Natural killer cell (primary cell): Measurements from ENCODE around the gene SELENOF. TPM values are rescaled to one million over a fixed set of nuclear protein-coding genes. Genes with fewer than 3 reads are reported as not detected.

ENCODE experiments used
- ATAC-seq, 3 donors: fragments of 150-1000 bp in 2 of 3; fragments of 200-7000 bp in 1 of 3; cut with Tn5 transposase; 1 replicate in 1 of 3; 2 replicates in 2 of 3; pipeline ENCODE4 v1.10.0; 2021; ENCODE audit warnings: mild to moderate bottlenecking in 2 of 3, moderate library complexity in 2 of 3
- DNase-seq, 2 donors: peaks; one replicate each; pipeline versions ENCODE4 v3.0.0 to v3.0.0-alpha.2; 2013 to 2021; ENCODE audit warnings: mixed read lengths in 1 of 2
- H3K27ac ChIP-seq: one replicate; pipeline ENCODE4 v1.5.1; 2013; ENCODE audit warnings: mild to moderate bottlenecking, low read length
- H3K27me3 ChIP-seq: one replicate; pipeline ENCODE4 v1.6.1; 2013; ENCODE audit warnings: low read length; ENCODE audit not compliant: control insufficient read depth, insufficient read depth
- H3K36me3 ChIP-seq: one replicate; pipeline ENCODE4 v1.6.1; 2013; ENCODE audit warnings: low read length; ENCODE audit not compliant: control insufficient read depth, insufficient read depth
- H3K4me1 ChIP-seq: one replicate; pipeline ENCODE4 v1.6.1; 2013; ENCODE audit warnings: low read length; ENCODE audit not compliant: control insufficient read depth, insufficient read depth
- H3K4me3 ChIP-seq: one replicate; pipeline ENCODE4 v1.5.1; 2013; ENCODE audit warnings: low read length
- H3K9me3 ChIP-seq: one replicate; pipeline ENCODE4 v1.6.1; 2013; ENCODE audit warnings: low read length; ENCODE audit not compliant: control insufficient read depth, insufficient read depth
- H3K27ac Mint-ChIP-seq, 2 donors: one replicate each; pipeline ENCODE4 v1.8.0; 2022; ENCODE audit warnings: mild to moderate bottlenecking in 2 of 2, mixed read lengths in 2 of 2, moderate library complexity in 1 of 2
- H3K27me3 Mint-ChIP-seq, 2 donors: one replicate each; pipeline ENCODE4 v1.8.0; 2022; ENCODE audit warnings: low read depth in 2 of 2, mixed read lengths in 2 of 2
- H3K36me3 Mint-ChIP-seq: one replicate; pipeline ENCODE4 v1.8.0; 2022; ENCODE audit warnings: mixed read lengths
- H3K4me1 Mint-ChIP-seq, 2 donors: one replicate each; pipeline ENCODE4 v1.8.0; 2022; ENCODE audit warnings: mixed read lengths in 2 of 2
- H3K4me3 Mint-ChIP-seq: one replicate; pipeline ENCODE4 v1.8.0; 2022; ENCODE audit warnings: mild to moderate bottlenecking, moderate library complexity, mixed read lengths
- H3K9me3 Mint-ChIP-seq, 2 donors: one replicate each; pipeline ENCODE4 v1.8.0; 2022; ENCODE audit warnings: mixed read lengths in 2 of 2
- WGBS: methylation state at CpG from one replicate; pipeline ENCODE4 v1.1.7; 2013; ENCODE audit warnings: missing lambda C conversion rate; ENCODE audit not compliant: insufficient coverage; 5-methylcytosine and 5-hydroxymethylcytosine counted together
- intact Hi-C: fragments of 100-400 bp; cut with micrococcal nuclease; formaldehyde crosslinking; loops from one replicate; pipeline ENCODE4 v1.14.2; 2022
- total RNA-seq, 4 donors: library from RNA; stranded (reverse); fragments of 120-200 nt in 1 of 4; gene quantifications; one replicate each; pipeline versions ENCODE4 v1.2.3 to v1.2.4, GENCODE V29; 2013 to 2022
- TF ChIP-seq, protein P1 (sequence below): fragments of 200-600 bp; IDR thresholded peaks from one replicate; pipeline ENCODE4 v1.8.0; 2022; ENCODE audit warnings: antibody characterized with exemption

Gene SELENOF
- total RNA-seq, 3 donors from 2014 or later (not counting 1 experiment from before 2014, with no cell fraction given): 124 to 163 (median 137) TPM

- intact Hi-C loops: no loop called here
- TF ChIP-seq, protein P1, sequence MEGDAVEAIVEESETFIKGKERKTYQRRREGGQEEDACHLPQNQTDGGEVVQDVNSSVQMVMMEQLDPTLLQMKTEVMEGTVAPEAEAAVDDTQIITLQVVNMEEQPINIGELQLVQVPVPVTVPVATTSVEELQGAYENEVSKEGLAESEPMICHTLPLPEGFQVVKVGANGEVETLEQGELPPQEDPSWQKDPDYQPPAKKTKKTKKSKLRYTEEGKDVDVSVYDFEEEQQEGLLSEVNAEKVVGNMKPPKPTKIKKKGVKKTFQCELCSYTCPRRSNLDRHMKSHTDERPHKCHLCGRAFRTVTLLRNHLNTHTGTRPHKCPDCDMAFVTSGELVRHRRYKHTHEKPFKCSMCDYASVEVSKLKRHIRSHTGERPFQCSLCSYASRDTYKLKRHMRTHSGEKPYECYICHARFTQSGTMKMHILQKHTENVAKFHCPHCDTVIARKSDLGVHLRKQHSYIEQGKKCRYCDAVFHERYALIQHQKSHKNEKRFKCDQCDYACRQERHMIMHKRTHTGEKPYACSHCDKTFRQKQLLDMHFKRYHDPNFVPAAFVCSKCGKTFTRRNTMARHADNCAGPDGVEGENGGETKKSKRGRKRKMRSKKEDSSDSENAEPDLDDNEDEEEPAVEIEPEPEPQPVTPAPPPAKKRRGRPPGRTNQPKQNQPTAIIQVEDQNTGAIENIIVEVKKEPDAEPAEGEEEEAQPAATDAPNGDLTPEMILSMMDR: no peak
- no peak overlapping the region for H3K4me3 ChIP-seq
- WGBS: 97% methylated on average over 5 of the region's 5 CpGs
- no peaks in the 10 kb centered on the region for H3K36me3 ChIP-seq
- no peaks in the 10 kb centered on the region for H3K9me3 ChIP-seq
- Mint-ChIP-seq H3K27ac (no peak overlapping the region), H3K9me3 (no peaks in the 10 kb centered on the region), H3K27me3 (no peaks in the 10 kb centered on the region), H3K4me1 (peaks cover 13 to 20% of the 10 kb centered on the region in 2 donors), H3K36me3 (no peaks in the 10 kb centered on the region), H3K4me3 (no peak overlapping the region)
- no peak overlapping the region for H3K27ac ChIP-seq
- ATAC-seq (no peak), DNase-seq (no peak)
- no peaks in the 10 kb centered on the region for H3K27me3 ChIP-seq
- no peaks in the 10 kb centered on the region for H3K4me1 ChIP-seq
Measured at GRCh38 chr1:86948212-86948611, 34.3 kb upstream of the SELENOF start.

GRCh38 chr1:86942743-86943142 lies 28.8 kb upstream of the SELENOF start:
- Mint-ChIP-seq H3K27ac (no peak overlapping the region), H3K4me1 (peaks cover 0 to 20% of the 10 kb centered on the region in 2 donors), H3K27me3 (no peaks in the 10 kb centered on the region), H3K9me3 (no peaks in the 10 kb centered on the region), H3K4me3 (no peak overlapping the region), H3K36me3 (no peaks in the 10 kb centered on the region)
- no peaks in the 10 kb centered on the region for H3K27me3 ChIP-seq
- no peaks in the 10 kb centered on the region for H3K36me3 ChIP-seq
- no peaks in the 10 kb centered on the region for H3K4me1 ChIP-seq
- intact Hi-C loops: no loop called here
- no peak for ATAC-seq
- no peak overlapping the region for H3K27ac ChIP-seq
- no peak overlapping the region for H3K4me3 ChIP-seq
- TF ChIP-seq, protein P1: no peak
- DNase-seq: no peak
- H3K9me3 ChIP-seq: no peaks in the 10 kb centered on the region

DNA sequence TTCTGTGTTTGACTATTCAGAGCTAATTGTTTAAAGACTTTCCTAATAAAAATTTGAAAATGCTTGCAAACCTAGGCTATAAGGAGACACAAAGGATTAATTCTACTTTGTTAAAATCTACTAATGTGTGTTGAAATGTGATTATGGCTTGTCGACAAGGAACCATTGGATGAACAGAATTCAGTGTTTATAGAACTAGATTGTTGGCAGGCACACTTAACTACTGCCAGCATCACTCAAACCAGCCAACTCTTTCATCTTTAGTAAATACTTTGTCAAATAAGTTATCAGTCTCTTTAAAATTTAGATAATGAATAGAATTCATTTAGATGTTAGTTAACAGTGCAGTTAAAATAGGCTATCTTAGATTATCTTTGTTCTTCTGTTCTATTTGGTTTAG lies 28.1 kb upstream of the SELENOF start:
- no peaks in the 10 kb centered on the region for H3K36me3 ChIP-seq
- no peak overlapping the region for H3K4me3 ChIP-seq
- TF ChIP-seq, protein P1: no peak
- no peaks in the 10 kb centered on the region for H3K9me3 Mint-ChIP-seq
- H3K4me1 ChIP-seq: no peaks in the 10 kb centered on the region
- H3K27ac Mint-ChIP-seq: no peak overlapping the region
- 100% methylated on average over 1 of the region's 1 CpG for WGBS
- H3K27ac ChIP-seq: no peak overlapping the region
- intact Hi-C loops: no loop called here
- peaks cover 0 to 20% of the 10 kb centered on the region in 2 donors for H3K4me1 Mint-ChIP-seq
- H3K4me3 Mint-ChIP-seq: no peak overlapping the region
- no peaks in the 10 kb centered on the region for H3K9me3 ChIP-seq
- no peaks in the 10 kb centered on the region for H3K27me3 Mint-ChIP-seq
- no peak for ATAC-seq
- no peak for DNase-seq
- no peaks in the 10 kb centered on the region for H3K36me3 Mint-ChIP-seq
- H3K27me3 ChIP-seq: no peaks in the 10 kb centered on the region

DNA sequence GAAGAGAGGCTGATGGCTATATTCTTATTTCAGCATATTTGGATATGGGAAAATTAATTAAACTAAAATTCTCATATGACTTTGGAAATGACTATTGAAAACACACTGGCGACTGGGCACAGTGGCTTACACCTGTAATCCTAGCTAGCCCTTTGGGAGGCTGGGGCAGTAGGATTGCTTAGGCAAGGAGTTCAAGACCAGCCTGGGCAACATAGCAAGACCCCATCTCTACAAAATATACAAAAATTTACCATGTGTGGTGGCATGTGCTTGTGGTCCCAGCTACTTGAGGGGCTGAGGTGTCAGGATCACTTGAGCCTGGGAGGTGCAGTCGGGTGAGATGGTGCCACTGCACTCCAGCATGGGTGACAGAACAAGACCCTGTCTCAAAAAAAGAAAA lies 26.7 kb upstream of the SELENOF start:
- no peak for ATAC-seq
- DNase-seq: no peak
- Mint-ChIP-seq H3K27ac (no peak overlapping the region), H3K4me3 (no peak overlapping the region), H3K27me3 (no peaks in the 10 kb centered on the region), H3K4me1 (peaks cover 0 to 20% of the 10 kb centered on the region in 2 donors), H3K36me3 (no peaks in the 10 kb centered on the region), H3K9me3 (no peaks in the 10 kb centered on the region)
- intact Hi-C loops: no loop called here
- H3K36me3 ChIP-seq: no peaks in the 10 kb centered on the region
- no peak overlapping the region for H3K4me3 ChIP-seq
- H3K9me3 ChIP-seq: no peaks in the 10 kb centered on the region
- no peak overlapping the region for H3K27ac ChIP-seq
- H3K4me1 ChIP-seq: no peaks in the 10 kb centered on the region
- TF ChIP-seq, protein P1: no peak
- no peaks in the 10 kb centered on the region for H3K27me3 ChIP-seq
- WGBS: 97% methylated on average over 2 of the region's 2 CpGs
